ENCODE measurements around the gene FANCE.
"Not testable (repeated sequence)": the region's sequence is repeated elsewhere in the genome, so short reads cannot be mapped to it uniquely, and the experiment has no call there.

The FANCE gene

GRCh38 chr6:35429463-35429862 lies 22.7 kb upstream of the FANCE start:
- no peak overlapping the region for H3K27ac ChIP-seq
- no peak for DNase-seq (ENCODE audit: low read depth, low spot score)

- H3K27ac ChIP-seq: no peak overlapping the region
- no peak for DNase-seq (ENCODE audit: low read depth, low spot score)
Observed at GRCh38 chr6:35432291-35432690, 19.8 kb upstream of the FANCE start.

- DNase-seq (ENCODE audit: low read depth, low spot score); H3K27ac ChIP-seq: not testable (repeated sequence)
Observed at GRCh38 chr6:35432702-35433101, 19.4 kb upstream of the FANCE start.

GRCh38 chr6:35435074-35435837 lies 16.9 kb upstream of the FANCE start:
- H3K27ac ChIP-seq: no peak overlapping the region
- no peak for DNase-seq (ENCODE audit: low read depth, low spot score)

GRCh38 chr6:35436071-35436857 lies 15.9 kb upstream of the FANCE start:
- H3K27ac ChIP-seq: no peak overlapping the region
- DNase-seq (ENCODE audit: low read depth, low spot score): no peak

- H3K27ac ChIP-seq; DNase-seq (ENCODE audit: low read depth, low spot score): not testable (repeated sequence)
Observed at GRCh38 chr6:35438378-35439065, 13.6 kb upstream of the FANCE start.

GRCh38 chr6:35439308-35439707 lies 12.8 kb upstream of the FANCE start:
- no peak overlapping the region for H3K27ac ChIP-seq
- no peak for DNase-seq (ENCODE audit: low read depth, low spot score)

- no peak overlapping the region for H3K27ac ChIP-seq
- DNase-seq (ENCODE audit: low read depth, low spot score): no peak
Observed at GRCh38 chr6:35441205-35441604, 10.9 kb upstream of the FANCE start.

- H3K27ac ChIP-seq: no peak overlapping the region
- DNase-seq (ENCODE audit: low read depth, low spot score): no peak
Observed at GRCh38 chr6:35441642-35442041, 10.5 kb upstream of the FANCE start.

GRCh38 chr6:35442693-35443092 lies 9.4 kb upstream of the FANCE start:
- no peak overlapping the region for H3K27ac ChIP-seq
- no peak for DNase-seq (ENCODE audit: low read depth, low spot score)

- no peak overlapping the region for H3K27ac ChIP-seq
- DNase-seq (ENCODE audit: low read depth, low spot score): no peak
Observed at GRCh38 chr6:35443341-35444030, 8.7 kb upstream of the FANCE start.

- no peak for DNase-seq (ENCODE audit: low read depth, low spot score)
- no peak overlapping the region for H3K27ac ChIP-seq
Observed at GRCh38 chr6:35445691-35446090, 6.4 kb upstream of the FANCE start.

GRCh38 chr6:35448191-35448590 lies 3.9 kb upstream of the FANCE start:
- no peak for DNase-seq (ENCODE audit: low read depth, low spot score)

GRCh38 chr6:35449287-35449881 lies 2.8 kb upstream of the FANCE start:
- H3K27ac ChIP-seq: no peak overlapping the region
- DNase-seq (ENCODE audit: low read depth, low spot score): no peak

More at GRCh38 chr6:35448191-35448590, 3.9 kb upstream of the FANCE start:
- no peak overlapping the region for H3K27ac ChIP-seq

GRCh38 chr6:35451354-35452182 lies 570 bp upstream of the FANCE start:
- DNase-seq (ENCODE audit: low read depth, low spot score): no peak
- no peak overlapping the region for H3K27ac ChIP-seq

GRCh38 chr6:35453236-35453635 lies 1.1 kb downstream of the FANCE start:
- no peak for DNase-seq (ENCODE audit: low read depth, low spot score)
- H3K27ac ChIP-seq: peak overlapping the region; percentile 73

GRCh38 chr6:35454391-35455110 lies 2.4 kb downstream of the FANCE start:
- DNase-seq (ENCODE audit: low read depth, low spot score): no peak
- peak overlapping the region; percentile 73 for H3K27ac ChIP-seq

- H3K27ac ChIP-seq: no peak overlapping the region
- no peak for DNase-seq (ENCODE audit: low read depth, low spot score)
Observed at GRCh38 chr6:35457907-35458306, 5.8 kb downstream of the FANCE start.

- no peak for DNase-seq (ENCODE audit: low read depth, low spot score)
- H3K27ac ChIP-seq: no peak overlapping the region
Observed at GRCh38 chr6:35461270-35461669, 9.1 kb downstream of the FANCE start.

All from epithelial cell of prostate (primary cell).